WERI-Rb-1 (cell line): ENCODE data around the gene CHST13.

Source experiments
- DNase-seq: peaks from one replicate; pipeline ENCODE4 v3.0.0-alpha.2; 2020
- H3K27ac ChIP-seq: fragments of 250-450 bp; sonication (Bioruptor Pico); 2 replicates; pipeline ENCODE4 v1.5.1; 2020; ENCODE audit warnings: mild to moderate bottlenecking, moderate library complexity
- H3K27me3 ChIP-seq: fragments of 250-450 bp; sonication (Bioruptor Pico); 2 replicates; pipeline ENCODE4 v1.5.1; 2021; ENCODE audit warnings: mild to moderate bottlenecking, low read depth, moderate library complexity; ENCODE audit not compliant: insufficient read depth, severe bottlenecking
- H3K36me3 ChIP-seq: fragments of 250-450 bp; sonication (Bioruptor Pico); 2 replicates; pipeline ENCODE4 v1.5.1; 2020; ENCODE audit warnings: mild to moderate bottlenecking, moderate library complexity
- H3K4me3 ChIP-seq: 2 replicates; pipeline ENCODE4 v1.5.1; 2011; ENCODE audit warnings: low read depth, mild to moderate bottlenecking, control low read depth, low read length
- H3K9me3 ChIP-seq: fragments of 250-450 bp; sonication (Bioruptor Pico); 2 replicates; pipeline ENCODE4 v1.5.1; 2021; ENCODE audit warnings: mild to moderate bottlenecking, moderate library complexity; ENCODE audit not compliant: severe bottlenecking
- TF ChIP-seq, protein P1 (sequence below): IDR thresholded peaks from 2 replicates; pipeline ENCODE4 v1.5.1; 2011; ENCODE audit warnings: low read depth, mild to moderate bottlenecking, control low read depth, inconsistent platforms, low read length

The CHST13 gene

DNA sequence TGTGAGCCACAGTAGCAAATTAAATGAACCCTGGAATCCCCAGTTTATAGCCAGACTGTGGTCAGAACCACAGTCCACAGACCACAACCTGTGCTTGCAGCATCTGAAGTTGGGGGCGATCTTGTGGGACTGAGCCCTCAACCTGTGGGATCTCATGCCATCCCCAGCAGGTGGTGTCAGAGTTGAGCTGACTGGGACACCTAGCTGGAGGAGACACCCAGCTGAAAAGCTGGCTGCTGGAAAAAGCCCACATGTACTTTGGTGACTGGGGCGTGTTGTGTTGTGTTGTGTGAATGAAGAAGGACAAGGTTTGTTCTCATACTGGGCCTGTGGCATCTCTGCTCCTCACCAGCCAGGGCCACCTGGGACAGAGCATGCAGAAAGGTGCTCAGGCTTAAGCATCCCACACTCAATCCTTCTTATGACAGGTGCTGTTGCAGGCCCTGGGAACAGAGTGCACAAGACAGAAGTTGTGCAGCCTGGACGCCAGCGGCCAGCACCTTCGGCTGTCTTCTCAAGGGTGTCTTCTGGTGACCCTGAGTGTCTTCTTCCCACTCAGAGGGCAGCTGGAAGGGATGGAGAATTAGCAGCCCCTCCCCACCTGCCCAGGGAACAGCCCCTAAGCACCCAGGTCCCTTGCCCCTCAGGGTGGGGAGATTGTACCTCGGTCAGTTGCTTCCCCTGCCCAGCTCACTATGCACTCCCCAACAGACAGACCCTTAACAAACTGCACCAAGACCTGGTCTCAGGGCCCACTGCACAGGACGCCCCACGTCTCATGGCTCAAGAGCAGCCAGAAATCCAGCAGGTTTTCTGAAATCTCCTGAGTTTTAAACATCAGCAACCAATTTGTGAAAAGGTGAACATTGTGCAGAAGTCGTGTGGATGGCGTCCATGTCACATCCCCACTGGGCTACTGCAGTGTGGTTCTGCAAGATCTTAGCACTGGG, 4.2 kb upstream of the CHST13 start:
- TF ChIP-seq, protein P1, sequence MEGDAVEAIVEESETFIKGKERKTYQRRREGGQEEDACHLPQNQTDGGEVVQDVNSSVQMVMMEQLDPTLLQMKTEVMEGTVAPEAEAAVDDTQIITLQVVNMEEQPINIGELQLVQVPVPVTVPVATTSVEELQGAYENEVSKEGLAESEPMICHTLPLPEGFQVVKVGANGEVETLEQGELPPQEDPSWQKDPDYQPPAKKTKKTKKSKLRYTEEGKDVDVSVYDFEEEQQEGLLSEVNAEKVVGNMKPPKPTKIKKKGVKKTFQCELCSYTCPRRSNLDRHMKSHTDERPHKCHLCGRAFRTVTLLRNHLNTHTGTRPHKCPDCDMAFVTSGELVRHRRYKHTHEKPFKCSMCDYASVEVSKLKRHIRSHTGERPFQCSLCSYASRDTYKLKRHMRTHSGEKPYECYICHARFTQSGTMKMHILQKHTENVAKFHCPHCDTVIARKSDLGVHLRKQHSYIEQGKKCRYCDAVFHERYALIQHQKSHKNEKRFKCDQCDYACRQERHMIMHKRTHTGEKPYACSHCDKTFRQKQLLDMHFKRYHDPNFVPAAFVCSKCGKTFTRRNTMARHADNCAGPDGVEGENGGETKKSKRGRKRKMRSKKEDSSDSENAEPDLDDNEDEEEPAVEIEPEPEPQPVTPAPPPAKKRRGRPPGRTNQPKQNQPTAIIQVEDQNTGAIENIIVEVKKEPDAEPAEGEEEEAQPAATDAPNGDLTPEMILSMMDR = peak; percentile 20; the same call in 1 of the 2 replicates
- no peak overlapping the region for H3K27ac ChIP-seq
- H3K9me3 ChIP-seq = no peaks in the 10 kb centered on the region
- no peaks in the 10 kb centered on the region for H3K36me3 ChIP-seq
- H3K27me3 ChIP-seq = peaks cover 4% of the 10 kb centered on the region
- H3K4me3 ChIP-seq = no peak overlapping the region
- no peak for DNase-seq

DNA sequence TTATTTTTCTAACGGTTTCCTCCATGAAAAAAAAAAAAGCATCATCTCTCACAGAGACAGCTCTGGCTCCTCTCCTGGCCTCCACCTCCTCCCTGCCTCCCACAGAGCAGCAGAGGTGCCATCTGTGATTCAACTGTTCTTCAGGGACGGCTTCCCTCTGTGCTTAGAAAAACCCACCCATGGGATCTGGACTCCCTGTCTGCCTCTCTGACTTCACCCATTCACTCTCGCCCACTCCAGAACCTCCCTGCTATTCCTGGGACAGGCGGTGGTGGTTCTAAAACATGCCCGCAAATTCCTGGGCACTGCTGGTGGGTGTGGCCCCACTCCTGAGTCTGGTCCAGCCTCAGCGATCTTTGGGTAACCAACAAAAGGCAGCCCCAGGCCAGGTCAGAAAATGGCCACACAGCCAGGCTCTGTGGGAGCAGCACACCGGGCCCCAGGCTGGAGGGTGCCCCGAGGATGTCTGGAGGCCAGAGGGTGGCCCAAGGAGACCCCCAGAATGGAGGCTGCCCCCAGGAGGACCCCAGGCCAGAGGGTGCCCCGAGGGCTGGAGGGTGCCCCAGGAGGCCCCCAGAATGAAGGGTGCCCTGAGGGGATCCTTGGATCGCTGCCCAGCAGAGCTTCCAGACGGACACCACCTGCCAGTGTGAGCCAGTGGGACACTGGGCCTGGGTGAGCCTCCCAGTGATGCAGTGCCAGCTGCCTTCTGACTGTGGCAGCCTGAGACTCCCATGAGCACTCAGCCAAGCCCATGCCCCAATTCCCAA, 2.6 kb upstream of the CHST13 start:
- Histone ChIP-seq H3K9me3 (no peaks in the 10 kb centered on the region), H3K27ac (no peak overlapping the region), H3K36me3 (no peaks in the 10 kb centered on the region), H3K4me3 (no peak overlapping the region), H3K27me3 (peaks cover 4% of the 10 kb centered on the region)
- no peak for DNase-seq
- TF ChIP-seq, protein P1 = no peak

DNA sequence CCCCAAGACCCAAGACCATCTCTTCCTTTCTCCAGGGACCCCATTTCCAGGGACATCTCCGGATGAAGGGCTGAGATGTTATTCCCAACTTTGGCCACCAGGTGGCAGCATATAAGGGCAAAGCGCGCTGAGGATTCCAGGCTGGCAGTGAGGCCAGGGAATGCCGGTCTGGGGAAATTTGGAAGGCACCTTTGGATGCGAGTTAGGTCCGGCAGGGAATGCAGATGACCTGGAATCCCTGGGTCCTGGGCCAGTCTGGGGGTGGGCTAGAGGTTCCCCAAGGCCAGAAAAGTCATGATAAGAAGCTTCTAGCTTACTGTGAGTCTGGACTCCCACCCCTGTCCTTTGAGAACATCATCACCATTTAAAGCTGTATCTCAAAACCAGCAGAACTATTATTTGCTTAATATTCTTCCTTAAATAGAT, 1.6 kb upstream of the CHST13 start:
- TF ChIP-seq, protein P1 = peak; percentile 82
- no peaks in the 10 kb centered on the region for H3K36me3 ChIP-seq

DNA sequence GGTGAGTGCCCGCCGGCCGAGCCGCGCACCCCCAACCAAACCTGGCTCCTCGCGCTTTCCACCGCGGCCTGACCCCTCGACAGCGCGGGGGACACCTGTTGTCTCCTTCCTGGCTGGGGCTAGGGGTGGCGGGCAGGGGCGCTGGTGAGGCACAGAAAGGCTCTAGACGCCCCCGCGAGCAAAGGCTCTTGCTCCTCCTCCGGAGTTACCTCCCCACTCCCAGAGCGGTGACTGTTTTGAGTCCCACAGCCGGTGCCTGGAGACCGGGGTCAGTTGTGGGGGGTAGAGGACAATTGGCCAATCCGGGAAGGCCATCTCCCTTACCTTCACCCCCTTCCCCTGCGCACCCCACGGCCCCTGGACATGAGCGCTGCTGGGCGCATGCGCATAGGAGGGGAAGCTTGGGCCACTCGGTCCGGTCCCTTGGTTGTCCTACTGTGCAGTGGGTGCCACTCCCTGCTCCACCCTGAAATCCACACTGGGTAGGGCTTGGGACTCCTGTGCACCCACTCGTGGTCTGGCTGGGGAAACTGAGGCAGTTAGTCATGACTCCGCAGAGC, 554 bp downstream of the CHST13 start:
- H3K36me3 ChIP-seq = no peaks in the 10 kb centered on the region
- H3K9me3 ChIP-seq = no peaks in the 10 kb centered on the region
- peak; percentile 48 for DNase-seq
- TF ChIP-seq, protein P1 = 0 out of 2 replicates have a peak, but pooled peaks have one; percentile 0
- H3K27me3 ChIP-seq = peaks cover 4% of the 10 kb centered on the region
- no peak overlapping the region for H3K27ac ChIP-seq
- peak overlapping the region; percentile 48 for H3K4me3 ChIP-seq

More for the DNA sequence above, 1.6 kb upstream of the CHST13 start:
- peaks cover 4% of the 10 kb centered on the region for H3K27me3 ChIP-seq
- H3K4me3 ChIP-seq = no peak overlapping the region
- H3K9me3 ChIP-seq = no peaks in the 10 kb centered on the region
- DNase-seq = peak; percentile 67
- H3K27ac ChIP-seq = no peak overlapping the region

DNA sequence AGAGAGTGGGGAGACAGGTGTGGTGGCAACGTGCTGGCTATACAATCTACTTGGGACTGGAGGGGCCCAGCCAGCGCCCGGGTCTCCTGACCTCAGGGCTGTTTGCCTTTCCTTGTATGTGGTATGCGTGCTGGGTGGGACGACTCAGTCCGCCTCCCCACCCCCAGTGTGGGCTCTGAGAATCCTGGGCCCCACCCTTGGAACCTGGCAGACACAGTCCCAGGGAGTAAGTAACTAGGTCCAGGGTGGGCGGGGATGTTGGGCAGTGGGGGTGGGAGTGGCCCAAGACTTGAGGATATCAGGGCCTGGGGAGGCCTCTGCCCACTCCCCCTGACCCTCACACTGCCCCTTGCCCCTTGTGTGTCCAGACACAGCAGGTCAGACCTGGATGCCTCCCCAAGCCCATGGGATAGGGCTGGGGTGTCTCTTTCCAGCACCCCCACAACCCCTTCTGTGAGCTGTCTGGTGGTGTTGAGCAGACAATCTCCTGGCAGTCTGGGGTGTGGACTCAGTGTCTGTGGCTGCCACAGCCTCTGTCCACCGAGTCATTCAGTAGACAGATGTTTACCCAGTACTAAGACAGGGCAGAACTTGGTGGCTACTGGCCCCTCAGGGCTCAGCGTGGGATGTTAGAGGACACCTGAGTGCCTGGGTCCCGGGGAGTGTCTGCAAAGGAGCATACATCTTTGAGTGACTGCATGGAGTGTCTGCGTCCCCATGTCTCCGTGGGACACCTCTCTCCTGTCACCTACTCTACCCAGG, 1.3 kb downstream of the CHST13 start:
- no peak for DNase-seq
- H3K4me3 ChIP-seq = no peak overlapping the region
- no peaks in the 10 kb centered on the region for H3K9me3 ChIP-seq
- no peak overlapping the region for H3K27ac ChIP-seq
- no peaks in the 10 kb centered on the region for H3K36me3 ChIP-seq
- TF ChIP-seq, protein P1 = no peak
- H3K27me3 ChIP-seq = peaks cover 4% of the 10 kb centered on the region
